D341Med (cell line): ENCODE results near the gene KRTAP25-1.

Source experiments
- DNase-seq: peaks from one replicate; pipeline ENCODE4 v3.0.0; 2012; ENCODE audit warnings: low spot score

Gene KRTAP25-1

GRCh38 chr21:30289215-30289614, at the start of gene KRTAP25-1:
TSS of gene KRTAP25-1 (minus strand) at chr21:30289514. CDS start at chr21:30289490, 24 bp downstream.
- DNase-seq = no peak

- no peak for DNase-seq
Observed at GRCh38 chr21:30338717-30339116, 49.4 kb upstream of the KRTAP25-1 start.

GRCh38 chr21:30337772-30338171, 48.5 kb upstream of the KRTAP25-1 start:
- DNase-seq = no peak

GRCh38 chr21:30337276-30337744, 48.0 kb upstream of the KRTAP25-1 start, which contains the start of gene KRTAP27-1:
TSS of gene KRTAP27-1 (minus strand) at chr21:30337694. CDS start at chr21:30337668, 26 bp downstream.
- no peak for DNase-seq

GRCh38 chr21:30336596-30336995, 47.3 kb upstream of the KRTAP25-1 start:
- no peak for DNase-seq

- DNase-seq = no peak
Observed at GRCh38 chr21:30333736-30334135, 44.4 kb upstream of the KRTAP25-1 start.

GRCh38 chr21:30332681-30333080, 43.4 kb upstream of the KRTAP25-1 start:
- DNase-seq = no peak

GRCh38 chr21:30329203-30329875, 40.0 kb upstream of the KRTAP25-1 start:
- no peak for DNase-seq

GRCh38 chr21:30326390-30326789, 37.1 kb upstream of the KRTAP25-1 start:
- DNase-seq = no peak

- DNase-seq = no peak
Observed at GRCh38 chr21:30320215-30320614, 30.9 kb upstream of the KRTAP25-1 start, which contains the start of gene KRTAP26-1. TSS of gene KRTAP26-1 (minus strand) at chr21:30320315. CDS start at chr21:30320035, 280 bp downstream.

GRCh38 chr21:30315701-30316100, 26.4 kb upstream of the KRTAP25-1 start:
- no peak for DNase-seq

- no peak for DNase-seq
Observed at GRCh38 chr21:30306884-30307283, 17.6 kb upstream of the KRTAP25-1 start.

GRCh38 chr21:30305136-30305535, 15.8 kb upstream of the KRTAP25-1 start:
- DNase-seq = no peak

GRCh38 chr21:30282850-30283249, 6.5 kb downstream of the KRTAP25-1 start, which contains the start of gene KRTAP24-1:
TSS of gene KRTAP24-1 (minus strand) at chr21:30282950. CDS start at chr21:30282932, 18 bp downstream.
- DNase-seq = no peak

GRCh38 chr21:30271611-30272010, 17.7 kb downstream of the KRTAP25-1 start:
- DNase-seq = no peak

GRCh38 chr21:30271156-30271555, 18.2 kb downstream of the KRTAP25-1 start:
- no peak for DNase-seq

- no peak for DNase-seq
Observed at GRCh38 chr21:30269803-30270530, 19.3 kb downstream of the KRTAP25-1 start.

- peak; percentile 16 for DNase-seq
Observed at GRCh38 chr21:30268608-30269197, 20.6 kb downstream of the KRTAP25-1 start.

- peak; percentile 63 for DNase-seq
Observed at GRCh38 chr21:30257773-30258172, 31.5 kb downstream of the KRTAP25-1 start.

- no peak for DNase-seq
Observed at GRCh38 chr21:30256100-30256499, 33.2 kb downstream of the KRTAP25-1 start.

- DNase-seq = no peak
Observed at GRCh38 chr21:30255679-30256078, 33.6 kb downstream of the KRTAP25-1 start.

GRCh38 chr21:30251781-30252180, 37.5 kb downstream of the KRTAP25-1 start:
- DNase-seq = no peak

GRCh38 chr21:30249936-30250335, 39.4 kb downstream of the KRTAP25-1 start:
- no peak for DNase-seq
